Measurements from ENCODE around the gene TCF23. TPM values are rescaled to one million over a fixed set of nuclear protein-coding genes. Genes with fewer than 3 reads are reported as not detected.

TCF23 gene
- total RNA-seq, 1 experiment from 2014 or later = not detected

DNA sequence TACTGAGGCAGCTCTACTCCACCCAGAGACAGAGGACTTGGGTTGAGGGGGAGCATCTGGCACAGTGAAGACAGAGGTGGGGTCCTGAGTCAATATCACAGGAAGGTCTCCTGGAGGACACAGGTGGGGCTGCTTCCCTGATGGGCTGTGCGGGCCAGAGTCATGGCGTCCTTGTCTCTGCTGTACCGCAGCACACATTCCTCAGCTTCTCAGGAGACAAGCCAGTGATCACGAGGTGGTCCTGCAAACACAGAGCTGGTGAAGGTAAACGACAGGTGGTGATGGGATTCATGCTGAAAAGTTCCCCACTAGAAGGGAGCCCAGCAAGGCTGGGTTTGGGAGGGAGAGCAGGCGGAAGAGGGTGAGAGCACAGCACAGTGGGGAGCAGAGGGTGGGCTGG lies 9.7 kb downstream of the TCF23 start:
- no peak for ATAC-seq
- DNase-seq = no peak
- H3F3A ChIP-seq (ENCODE audit: low read length, unreplicated experiment) = no peaks in the 10 kb centered on the region
- ChIA-PET CTCF (no interaction called here), POLR2A (ENCODE audit: unreplicated experiment) (no interaction called here)
- no peaks in the 10 kb centered on the region for H3K36me3 ChIP-seq (ENCODE audit: low read depth, low read length)
- no peak overlapping the region for H3K4me3 ChIP-seq (ENCODE audit: low read length)
- H3K79me2 ChIP-seq (ENCODE audit: low read length) = no peaks in the 10 kb centered on the region
- no peaks in the 10 kb centered on the region for H3K4me1 ChIP-seq (ENCODE audit: insufficient read depth, low read length)
- no peak overlapping the region for H3K27ac ChIP-seq (ENCODE audit: low read length)
- no peaks in the 10 kb centered on the region for H3K9me3 ChIP-seq (ENCODE audit: low read length)
- no peak overlapping the region for H3K9ac ChIP-seq (ENCODE audit: low read length)
- BruUV-seq (replicated peaks) = no TSS peak
- H3K4me2 ChIP-seq (ENCODE audit: low read length) = no peak overlapping the region
- no peaks in the 10 kb centered on the region for H3K27me3 ChIP-seq (ENCODE audit: low read length)
- TF ChIP-seq EZH2 (IDR thresholded peaks at IDR 0.05; ENCODE audit: low read length, unreplicated experiment) = no peak
- TF ChIP-seq, protein P1, sequence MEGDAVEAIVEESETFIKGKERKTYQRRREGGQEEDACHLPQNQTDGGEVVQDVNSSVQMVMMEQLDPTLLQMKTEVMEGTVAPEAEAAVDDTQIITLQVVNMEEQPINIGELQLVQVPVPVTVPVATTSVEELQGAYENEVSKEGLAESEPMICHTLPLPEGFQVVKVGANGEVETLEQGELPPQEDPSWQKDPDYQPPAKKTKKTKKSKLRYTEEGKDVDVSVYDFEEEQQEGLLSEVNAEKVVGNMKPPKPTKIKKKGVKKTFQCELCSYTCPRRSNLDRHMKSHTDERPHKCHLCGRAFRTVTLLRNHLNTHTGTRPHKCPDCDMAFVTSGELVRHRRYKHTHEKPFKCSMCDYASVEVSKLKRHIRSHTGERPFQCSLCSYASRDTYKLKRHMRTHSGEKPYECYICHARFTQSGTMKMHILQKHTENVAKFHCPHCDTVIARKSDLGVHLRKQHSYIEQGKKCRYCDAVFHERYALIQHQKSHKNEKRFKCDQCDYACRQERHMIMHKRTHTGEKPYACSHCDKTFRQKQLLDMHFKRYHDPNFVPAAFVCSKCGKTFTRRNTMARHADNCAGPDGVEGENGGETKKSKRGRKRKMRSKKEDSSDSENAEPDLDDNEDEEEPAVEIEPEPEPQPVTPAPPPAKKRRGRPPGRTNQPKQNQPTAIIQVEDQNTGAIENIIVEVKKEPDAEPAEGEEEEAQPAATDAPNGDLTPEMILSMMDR (conservative IDR thresholded peaks at IDR 0.05; ENCODE audit: low read depth, low read length) = no peak
- TF ChIP-seq EZH2phosphoT487 (IDR thresholded peaks at IDR 0.05; ENCODE audit: borderline replicate concordance, low read length) = no peak
- no peak overlapping the region for H2AFZ ChIP-seq (ENCODE audit: low read length)
- no peaks in the 10 kb centered on the region for H3K9me2 ChIP-seq (replicated peaks; ENCODE audit: low read length)
- no peaks in the 10 kb centered on the region for H4K20me1 ChIP-seq (ENCODE audit: low read length)
- intact Hi-C loops (cut with micrococcal nuclease) = no loop called here

DNA sequence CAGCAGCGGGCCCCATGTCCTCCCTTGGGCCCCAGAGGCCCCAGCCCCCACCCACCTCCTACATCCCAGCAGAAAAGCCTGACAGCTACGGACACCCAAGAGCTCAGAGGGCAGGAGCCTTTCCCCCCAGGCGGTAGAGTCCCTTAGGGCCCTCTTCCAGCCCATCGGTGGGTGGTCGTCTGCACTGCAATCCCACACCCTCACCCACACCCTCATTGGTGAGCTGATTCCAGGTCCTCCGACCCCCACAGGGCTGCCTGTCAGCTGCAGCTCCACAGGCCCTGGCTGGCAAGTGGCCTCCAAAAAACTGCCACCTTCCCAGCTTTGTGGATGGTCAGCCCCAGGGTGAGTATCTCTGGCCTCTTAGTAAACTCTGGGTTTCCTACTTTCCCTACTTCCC lies 10.5 kb downstream of the TCF23 start:
- DNase-seq = no peak
- Histone ChIP-seq H3K4me2 (ENCODE audit: low read length) (no peak overlapping the region), H3F3A (ENCODE audit: low read length, unreplicated experiment) (no peaks in the 10 kb centered on the region), H3K27ac (ENCODE audit: low read length) (no peak overlapping the region), H3K4me3 (ENCODE audit: low read length) (no peak overlapping the region), H3K9me3 (ENCODE audit: low read length) (no peaks in the 10 kb centered on the region), H3K27me3 (ENCODE audit: low read length) (no peaks in the 10 kb centered on the region), H3K79me2 (ENCODE audit: low read length) (no peaks in the 10 kb centered on the region), H4K20me1 (ENCODE audit: low read length) (no peaks in the 10 kb centered on the region), H3K4me1 (ENCODE audit: insufficient read depth, low read length) (no peaks in the 10 kb centered on the region), H3K9ac (ENCODE audit: low read length) (no peak overlapping the region), H3K9me2 (replicated peaks; ENCODE audit: low read length) (no peaks in the 10 kb centered on the region), H2AFZ (ENCODE audit: low read length) (no peak overlapping the region), H3K36me3 (ENCODE audit: low read depth, low read length) (no peaks in the 10 kb centered on the region)
- TF ChIP-seq EZH2 (IDR thresholded peaks at IDR 0.05; ENCODE audit: low read length, unreplicated experiment) (no peak), EZH2phosphoT487 (IDR thresholded peaks at IDR 0.05; ENCODE audit: borderline replicate concordance, low read length) (no peak)
- TF ChIP-seq, protein P1 (conservative IDR thresholded peaks at IDR 0.05; ENCODE audit: low read depth, low read length) = no peak
- intact Hi-C loops (cut with micrococcal nuclease) = no loop called here
- BruUV-seq (replicated peaks) = no TSS peak
- POLR2A ChIA-PET (ENCODE audit: unreplicated experiment) = no interaction called here
- no peak for ATAC-seq
- CTCF ChIA-PET = no interaction called here

DNA sequence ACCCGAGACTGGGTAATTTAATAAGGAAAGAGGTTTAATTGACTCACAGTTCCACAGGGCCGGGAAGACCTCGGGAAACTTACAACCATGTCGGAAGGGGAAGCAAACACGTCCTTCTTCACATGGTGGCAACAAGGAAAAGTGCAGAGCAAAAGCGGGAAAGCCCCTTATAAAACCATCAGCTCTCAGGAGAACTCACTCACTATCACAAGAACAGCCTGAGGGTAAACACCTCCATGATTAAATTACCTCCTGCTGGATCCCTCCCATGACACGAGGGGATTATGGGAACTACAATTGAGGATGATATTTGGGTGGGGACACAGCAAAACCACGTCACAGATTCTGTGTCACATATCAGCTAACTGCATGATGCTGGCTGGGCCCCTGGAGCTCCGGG lies 11.4 kb downstream of the TCF23 start:
- CTCF ChIA-PET = no interaction called here
- no TSS peak for BruUV-seq (replicated peaks)
- H3K36me3 ChIP-seq (ENCODE audit: low read depth, low read length) = no peaks in the 10 kb centered on the region
- H2AFZ ChIP-seq (ENCODE audit: low read length) = no peak overlapping the region
- H3K9me3 ChIP-seq (ENCODE audit: low read length) = no peaks in the 10 kb centered on the region
- H3K27ac ChIP-seq (ENCODE audit: low read length) = no peak overlapping the region
- TF ChIP-seq EZH2phosphoT487 (IDR thresholded peaks at IDR 0.05; ENCODE audit: borderline replicate concordance, low read length) (no peak), EZH2 (IDR thresholded peaks at IDR 0.05; ENCODE audit: low read length, unreplicated experiment) (no peak)
- TF ChIP-seq, protein P1 (conservative IDR thresholded peaks at IDR 0.05; ENCODE audit: low read depth, low read length) = no peak
- no peaks in the 10 kb centered on the region for H3K79me2 ChIP-seq (ENCODE audit: low read length)
- H4K20me1 ChIP-seq (ENCODE audit: low read length) = no peaks in the 10 kb centered on the region
- no peaks in the 10 kb centered on the region for H3F3A ChIP-seq (ENCODE audit: low read length, unreplicated experiment)
- ATAC-seq (no peak), DNase-seq (no peak)
- H3K9me2 ChIP-seq (replicated peaks; ENCODE audit: low read length) = no peaks in the 10 kb centered on the region
- intact Hi-C loops (cut with micrococcal nuclease) = no loop called here
- H3K27me3 ChIP-seq (ENCODE audit: low read length) = no peaks in the 10 kb centered on the region
- H3K4me2 ChIP-seq (ENCODE audit: low read length) = no peak overlapping the region
- no peak overlapping the region for H3K9ac ChIP-seq (ENCODE audit: low read length)
- H3K4me1 ChIP-seq (ENCODE audit: insufficient read depth, low read length) = no peaks in the 10 kb centered on the region
- POLR2A ChIA-PET (ENCODE audit: unreplicated experiment) = no interaction called here
- no peak overlapping the region for H3K4me3 ChIP-seq (ENCODE audit: low read length)

All from PC-3 (cell line).